Common myeloid progenitor, CD34-positive (primary cell): Measurements from ENCODE around the gene PRRT4.

Experiments
- CTCF ChIA-PET: fragments of 350-600 bp; sonication (Branson Sonifier 250); formaldehyde crosslinking; loops from one replicate; lab custom pipeline; 2021; ENCODE audit warnings: antibody characterized with exemption; lab: Charles Lee
- POLR2A ChIA-PET: fragments of 350-600 bp; sonication (Branson Sonifier 250); formaldehyde crosslinking; loops from one replicate; lab custom pipeline; 2021; ENCODE audit warnings: antibody characterized with exemption; lab: Charles Lee
- DNase-seq, 3 donors: peaks; one replicate each; pipeline versions ENCODE4 v3.0.0 to v3.0.0-alpha.2; 2013
- H3K27ac ChIP-seq, 2 experiments: 1 replicate in 1 of 2; 2 replicates in 1 of 2; pipeline ENCODE4 v1.7.0; 2013; ENCODE audit warnings: inconsistent platforms in 2 of 2, low read length in 2 of 2, mild to moderate bottlenecking in 2 of 2, low read depth in 1 of 2, moderate library complexity in 1 of 2; ENCODE audit not compliant: severe bottlenecking in 2 of 2, insufficient read depth in 1 of 2, poor library complexity in 1 of 2
- H3K27me3 ChIP-seq, 5 experiments: replicated peaks in 2 of 5; 1 replicate in 3 of 5; 2 replicates in 2 of 5; pipeline versions ENCODE4 v1.6.1 to v1.7.0; 2013; ENCODE audit warnings: low read length in 4 of 5, mild to moderate bottlenecking in 2 of 5, moderate library complexity in 2 of 5, inconsistent platforms in 1 of 5; ENCODE audit not compliant: insufficient read depth in 5 of 5, control insufficient read depth in 4 of 5
- H3K36me3 ChIP-seq, 4 experiments: 1 replicate in 2 of 4; 2 replicates in 2 of 4; pipeline versions ENCODE4 v1.6.1 to v1.7.0; 2013; ENCODE audit warnings: low read length in 3 of 4, control low read depth in 1 of 4, mild to moderate bottlenecking in 1 of 4; ENCODE audit not compliant: control insufficient read depth in 4 of 4, insufficient read depth in 4 of 4
- H3K4me1 ChIP-seq, 4 experiments: 1 replicate in 3 of 4; 2 replicates in 1 of 4; pipeline versions ENCODE4 v1.6.1 to v1.7.1; 2013; ENCODE audit warnings: low read length in 3 of 4, mild to moderate bottlenecking in 3 of 4, control low read depth in 1 of 4, inconsistent platforms in 1 of 4, moderate library complexity in 1 of 4; ENCODE audit not compliant: control insufficient read depth in 4 of 4, insufficient read depth in 4 of 4; ENCODE audit errors: control extremely low read depth in 1 of 4
- H3K4me3 ChIP-seq, 7 experiments: 1 replicate in 4 of 7; 2 replicates in 3 of 7; pipeline versions ENCODE4 v1.5.1 to v1.7.0; 2013; ENCODE audit warnings: mild to moderate bottlenecking in 7 of 7, low read length in 6 of 7, moderate library complexity in 6 of 7, inconsistent platforms in 2 of 7, low read depth in 2 of 7, control low read depth in 1 of 7; ENCODE audit not compliant: insufficient read depth in 4 of 7, control insufficient read depth in 1 of 7; ENCODE audit errors: extremely low read depth in 1 of 7
- H3K9me3 ChIP-seq, 5 experiments: 1 replicate in 4 of 5; 2 replicates in 1 of 5; pipeline versions ENCODE4 v1.6.1 to v1.7.1; 2013; ENCODE audit warnings: low read length in 4 of 5, mild to moderate bottlenecking in 2 of 5, inconsistent platforms in 1 of 5, low read depth in 1 of 5, moderate library complexity in 1 of 5; ENCODE audit not compliant: control insufficient read depth in 4 of 5, insufficient read depth in 2 of 5; ENCODE audit errors: control extremely low read depth in 1 of 5
- WGBS: methylation state at CpG from one replicate; pipeline ENCODE4 v1.1.5; 2013; ENCODE audit not compliant: insufficient coverage; 5-methylcytosine and 5-hydroxymethylcytosine counted together

The PRRT4 gene

DNA sequence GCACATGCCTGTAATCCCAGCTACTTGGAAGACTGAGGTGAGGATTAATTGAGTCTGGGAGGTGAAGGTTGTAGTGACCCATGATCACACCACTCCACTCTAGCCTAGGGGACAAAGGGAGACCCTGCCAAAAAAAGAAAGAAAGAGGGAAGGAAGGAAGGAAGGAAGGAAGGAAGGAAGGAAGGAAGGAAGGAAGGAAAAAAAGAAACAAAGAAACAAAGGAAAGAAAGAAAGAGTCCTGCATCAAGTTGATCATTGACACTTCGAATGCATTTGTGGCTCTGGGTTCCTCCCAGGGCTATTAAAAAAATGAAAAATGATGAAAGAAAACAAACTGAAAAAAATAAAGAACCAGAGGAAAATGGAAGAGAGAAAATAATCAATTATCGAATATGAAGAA lies 3.9 kb upstream of the PRRT4 start:
- DNase-seq: no peak
- peaks cover 8 to 43% (median 23%) of the 10 kb centered on the region in 5 experiments for H3K27me3 ChIP-seq
- ChIA-PET CTCF (interaction anchor here (1.4 to 67.2 kb wide), 3 partner anchors 10 to 44 kb away, joined by 5 to 1829 read pairs (median 6); partner anchors contain the start of gene IMPDH1), POLR2A (interaction anchor here (0.6 kb wide), 1 partner anchor 96 kb away, joined by 3 read pairs; no protein-coding TSS in a partner anchor)
- 89% methylated on average over 1 of the region's 2 CpGs for WGBS
- no peak overlapping the region for H3K27ac ChIP-seq
- H3K4me3 ChIP-seq: no peak overlapping the region
- H3K9me3 ChIP-seq: no peaks in the 10 kb centered on the region
- peaks cover 0 to 17% (median 16%) of the 10 kb centered on the region in 4 experiments for H3K4me1 ChIP-seq
- H3K36me3 ChIP-seq: no peaks in the 10 kb centered on the region

DNA sequence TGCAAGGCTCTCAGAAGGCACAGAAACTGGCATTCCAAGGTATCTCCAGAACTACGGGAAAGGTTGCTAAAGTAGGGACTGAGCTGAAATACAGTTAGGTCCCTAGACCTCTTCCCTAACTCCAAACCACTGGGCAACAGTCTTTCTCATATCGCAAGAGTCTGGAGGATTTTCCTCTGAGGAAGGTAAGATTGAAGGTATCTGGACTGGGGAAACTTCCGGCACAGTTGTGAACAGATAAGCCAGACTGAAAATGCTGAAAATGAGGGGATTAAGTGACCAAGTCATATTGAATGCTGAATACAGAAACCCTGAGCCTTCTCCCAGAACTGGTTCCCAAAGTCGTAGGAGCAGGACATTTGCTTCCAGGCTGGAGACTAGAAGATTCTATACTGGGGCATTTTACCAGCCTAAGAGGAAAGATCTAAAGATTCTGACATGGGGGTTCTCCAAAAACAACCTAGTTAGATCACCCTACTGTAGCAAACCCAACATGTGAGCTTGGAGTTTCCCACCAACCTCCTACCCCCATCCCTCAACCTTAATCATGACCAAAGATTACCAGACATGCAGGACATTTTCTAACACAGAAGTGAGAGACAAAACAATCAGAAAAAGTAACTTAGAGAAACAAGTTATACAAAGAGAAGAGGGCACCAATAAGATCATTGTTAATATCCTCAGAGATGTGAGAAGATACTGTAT lies 2.8 kb upstream of the PRRT4 start:
- Histone ChIP-seq H3K9me3 (no peaks in the 10 kb centered on the region), H3K4me1 (peaks cover 0 to 20% (median 19%) of the 10 kb centered on the region in 4 experiments), H3K27ac (no peak overlapping the region), H3K36me3 (no peaks in the 10 kb centered on the region), H3K4me3 (no peak overlapping the region), H3K27me3 (peaks cover 11 to 50% (median 25%) of the 10 kb centered on the region in 5 experiments)
- DNase-seq: no peak
- 93% methylated on average over 3 of the region's 4 CpGs for WGBS
- CTCF ChIA-PET: interaction anchor here (1.4 to 67.2 kb wide), 2 partner anchors 11 to 45 kb away, joined by 5 to 1829 read pairs; partner anchors contain the start of gene IMPDH1
- POLR2A ChIA-PET: no interaction called here

- H3K27ac ChIP-seq: no peak overlapping the region
- no peak for DNase-seq
- ChIA-PET CTCF (interaction anchor here (1.9 to 67.2 kb wide), 2 partner anchors 15 to 46 kb away, joined by 13 to 1829 read pairs; partner anchors contain the start of gene IMPDH1), POLR2A (no interaction called here)
- peaks cover 11 to 50% (median 25%) of the 10 kb centered on the region in 5 experiments for H3K27me3 ChIP-seq
- peaks cover 0 to 20% (median 19%) of the 10 kb centered on the region in 4 experiments for H3K4me1 ChIP-seq
- H3K4me3 ChIP-seq: no peak overlapping the region
- H3K9me3 ChIP-seq: no peaks in the 10 kb centered on the region
- WGBS: 100% methylated on average over 1 of the region's 6 CpGs
- no peaks in the 10 kb centered on the region for H3K36me3 ChIP-seq
Observed at GRCh38 chr7:128363261-128363721, 1.8 kb upstream of the PRRT4 start.

DNA sequence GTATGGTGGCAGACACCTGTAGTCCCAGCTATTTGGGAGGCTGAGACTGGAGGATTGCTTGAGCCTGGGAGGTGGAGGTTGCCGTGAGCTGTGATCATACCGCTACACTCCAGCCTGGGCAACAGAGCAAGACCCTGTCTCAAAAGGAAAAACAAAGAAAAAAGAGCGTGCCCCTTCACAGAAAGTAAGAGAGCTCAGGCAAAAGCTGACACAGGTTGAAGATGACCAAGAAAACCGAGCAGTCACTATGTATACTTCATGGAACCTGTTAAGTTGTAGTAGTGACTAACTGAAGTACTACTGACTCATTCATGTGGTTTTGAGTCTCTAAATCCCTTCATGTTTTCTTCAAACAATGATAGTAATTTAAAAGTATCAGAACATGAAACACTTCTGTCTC lies 1.2 kb upstream of the PRRT4 start:
- Histone ChIP-seq H3K27me3 (peaks cover 11 to 51% (median 25%) of the 10 kb centered on the region in 5 experiments), H3K9me3 (no peaks in the 10 kb centered on the region), H3K4me1 (peaks cover 3 to 20% (median 19%) of the 10 kb centered on the region in 4 experiments), H3K36me3 (no peaks in the 10 kb centered on the region), H3K27ac (no peak overlapping the region), H3K4me3 (no peak overlapping the region)
- DNase-seq: peak in 1 of 3 donors; percentile 33
- ChIA-PET POLR2A (no interaction called here), CTCF (interaction anchor here (1.2 to 67.2 kb wide), 4 partner anchors 11 to 47 kb away, joined by 4 to 1829 read pairs (median 10); partner anchors contain the start of gene IMPDH1)
- 93% methylated on average over 4 of the region's 4 CpGs for WGBS

- H3K9me3 ChIP-seq: no peaks in the 10 kb centered on the region
- ChIA-PET POLR2A (no interaction called here), CTCF (interaction anchor here (1.8 to 67.2 kb wide), 3 partner anchors 9 to 49 kb away, joined by 6 to 1829 read pairs (median 14); partner anchors contain the start of gene IMPDH1)
- 63% methylated on average over 2 of the region's 9 CpGs for WGBS
- no peak overlapping the region for H3K27ac ChIP-seq
- H3K36me3 ChIP-seq: no peaks in the 10 kb centered on the region
- H3K4me3 ChIP-seq: peak overlapping the region in 5 of 7 experiments; percentile 16 to 75 (median 63)
- H3K4me1 ChIP-seq: peaks cover 3 to 20% (median 19%) of the 10 kb centered on the region in 4 experiments
- peaks cover 11 to 47% (median 25%) of the 10 kb centered on the region in 5 experiments for H3K27me3 ChIP-seq
- no peak for DNase-seq
Observed at GRCh38 chr7:128360359-128360678, 1.2 kb downstream of the PRRT4 start.

GRCh38 chr7:128359939-128360338 lies 1.6 kb downstream of the PRRT4 start:
- H3K9me3 ChIP-seq: no peaks in the 10 kb centered on the region
- ChIA-PET CTCF (interaction anchor here (1.8 to 67.2 kb wide), 3 partner anchors 9 to 49 kb away, joined by 6 to 1829 read pairs (median 14); partner anchors contain the start of gene IMPDH1), POLR2A (no interaction called here)
- H3K27me3 ChIP-seq: peaks cover 11 to 47% (median 25%) of the 10 kb centered on the region in 5 experiments
- no peak overlapping the region for H3K27ac ChIP-seq
- no peak for DNase-seq
- H3K36me3 ChIP-seq: no peaks in the 10 kb centered on the region
- peaks cover 3 to 20% (median 19%) of the 10 kb centered on the region in 4 experiments for H3K4me1 ChIP-seq
- peak overlapping the region in 1 of 7 experiments; percentile 32 for H3K4me3 ChIP-seq
- WGBS: 94% methylated on average over 3 of the region's 4 CpGs
